GM12873 (cell line): ENCODE results near the gene TP53.

Experiments used
- CTCF ChIP-seq: IDR thresholded peaks from 2 replicates; pipeline ENCODE4 v1.5.1; 2012; ENCODE audit warnings: low read depth, mild to moderate bottlenecking, moderate library complexity, low read length, control low read depth; ENCODE audit not compliant: insufficient read depth; ENCODE audit errors: missing control alignments

The TP53 gene

GRCh38 chr17:7717756-7718350 is 30.6 kb upstream of the TP53 start:
- TF ChIP-seq CTCF = no peak

DNA sequence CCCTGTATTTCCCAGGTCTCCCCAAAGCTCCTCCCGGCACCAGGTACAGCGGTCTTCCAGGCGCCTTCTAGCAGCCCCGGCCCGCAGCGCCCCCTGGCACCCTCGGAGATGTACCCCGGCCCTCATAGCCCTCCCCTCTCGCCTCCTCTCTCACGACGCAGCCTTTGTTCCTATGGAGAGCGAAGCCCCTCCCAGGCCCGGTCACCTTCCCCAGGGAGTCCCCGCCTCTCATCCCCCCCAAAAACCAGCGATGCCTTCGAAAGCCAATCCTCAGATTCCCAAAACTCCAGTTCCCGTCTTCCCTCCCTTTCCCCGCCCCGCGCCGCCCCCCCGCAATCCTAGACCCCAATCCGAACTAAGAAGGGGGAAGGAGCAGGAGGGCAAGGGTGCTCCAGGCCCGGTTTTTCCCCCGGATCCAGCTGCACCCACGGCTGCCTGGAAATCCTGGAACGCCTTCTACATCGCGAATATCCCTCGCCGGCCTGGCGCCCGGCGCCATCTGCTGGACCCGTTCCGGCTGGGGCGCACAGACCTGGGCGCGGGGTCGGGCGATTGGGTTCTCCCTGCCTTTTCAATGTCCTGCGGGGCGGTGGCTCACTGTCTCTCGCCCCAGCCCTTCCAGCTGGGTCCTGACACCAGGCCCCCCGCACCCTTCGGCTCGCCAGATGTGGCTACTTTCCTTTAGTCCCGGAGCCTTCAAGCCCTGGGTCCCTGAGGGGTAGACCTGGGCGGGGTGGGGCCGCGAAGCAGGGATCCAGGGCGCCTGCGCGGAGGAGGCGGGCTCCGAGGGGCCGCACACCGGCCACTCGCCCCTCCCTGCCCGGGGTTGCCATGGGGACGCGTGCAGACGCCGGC is 29.8 kb upstream of the TP53 start, which contains the start of gene DNAH2:
Gene DNAH2 (plus strand): TSS at position 844 of the 855 bp plus-strand sequence. CDS start 1,991 bp downstream, outside the sequence.
- peak; percentile 28 for TF ChIP-seq CTCF

DNA sequence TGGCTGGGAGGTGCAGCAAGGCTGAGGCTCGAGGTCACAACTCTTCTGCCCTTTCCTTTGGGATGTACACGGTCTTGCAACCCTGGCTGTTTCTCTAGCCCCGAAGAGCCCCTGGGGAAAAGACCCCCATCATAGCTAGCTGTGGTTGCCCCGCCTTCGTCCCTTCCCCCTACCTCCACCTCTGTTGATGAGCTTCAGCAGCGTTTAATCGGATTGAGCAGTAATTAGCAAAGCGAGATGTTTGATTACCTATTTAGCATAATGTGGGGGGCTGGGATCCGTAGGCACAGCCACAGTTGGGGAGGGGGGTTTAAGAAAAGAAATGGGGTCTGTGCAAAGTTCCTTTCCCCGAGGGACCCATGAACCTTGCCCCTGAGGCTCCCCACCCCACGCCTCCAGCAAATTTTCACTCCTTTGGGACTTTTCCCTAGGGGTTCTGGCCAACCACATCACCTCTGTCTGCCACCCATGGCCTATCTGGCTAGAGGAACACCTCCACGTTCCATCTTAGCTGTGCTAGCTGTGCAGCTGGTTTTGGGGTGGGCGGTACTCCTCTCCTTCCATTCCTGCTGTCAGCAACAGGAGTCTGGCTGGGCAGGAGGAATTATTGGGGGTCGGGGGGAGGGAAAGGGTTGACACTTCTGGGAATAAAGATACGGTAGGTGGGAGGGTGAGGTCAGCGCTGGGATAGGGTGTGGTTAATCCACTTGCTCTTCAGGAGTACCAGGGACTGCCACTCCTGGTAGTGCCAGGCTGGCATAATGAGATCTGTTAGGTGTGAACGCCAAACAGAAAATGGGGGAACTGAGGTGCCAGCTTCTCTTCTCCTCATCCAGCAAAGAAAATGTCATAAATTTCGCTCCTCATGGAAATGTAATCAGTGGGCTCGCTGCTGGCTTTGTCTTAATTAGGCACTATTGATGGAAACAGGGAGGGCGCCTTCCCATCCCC is 28.9 kb upstream of the TP53 start:
- TF ChIP-seq CTCF = no peak

DNA sequence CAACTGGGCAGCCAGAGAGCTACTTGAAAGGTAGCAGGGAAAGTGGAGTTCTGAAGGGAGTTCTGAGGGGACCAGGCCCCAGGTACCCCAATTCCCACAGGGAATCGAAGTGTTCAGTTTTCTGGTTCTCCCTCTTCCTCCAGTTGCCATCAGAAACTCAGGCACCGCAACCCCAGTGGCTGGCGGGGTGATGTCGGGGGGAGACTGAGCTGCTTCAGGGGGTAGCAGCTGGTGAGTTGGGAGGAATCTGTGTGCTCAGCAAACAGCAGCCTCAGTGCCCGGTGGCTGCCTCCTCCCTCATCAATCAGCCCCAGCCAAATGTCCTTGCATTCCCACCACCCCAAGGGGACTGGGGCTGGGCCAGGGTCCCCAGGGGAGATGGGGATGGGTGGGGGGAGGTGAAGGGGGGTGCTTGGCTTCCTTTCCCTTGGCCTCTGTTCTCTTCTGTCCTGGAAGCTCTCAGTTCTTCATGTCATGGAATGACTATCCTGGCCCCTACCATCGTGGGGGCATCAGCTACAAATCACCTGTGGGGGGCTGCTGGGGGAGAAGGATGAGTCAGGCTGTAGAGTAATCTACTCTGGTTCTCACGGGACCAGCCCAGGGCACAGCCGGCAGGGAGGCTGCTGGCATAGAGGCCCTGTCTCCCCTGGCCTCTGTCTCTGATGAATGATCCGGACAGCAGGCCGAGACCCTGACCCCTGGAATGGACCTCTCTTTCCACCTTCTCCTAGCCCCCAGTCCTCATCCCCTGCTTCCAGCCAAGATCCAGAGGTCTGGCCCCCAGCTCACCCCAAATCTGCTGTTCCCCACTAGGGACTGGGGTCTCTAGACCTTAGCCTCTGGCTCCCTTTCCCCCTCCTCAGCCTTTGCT is 27.7 kb upstream of the TP53 start:
- TF ChIP-seq CTCF = no peak

GRCh38 chr17:7713782-7714181 is 26.5 kb upstream of the TP53 start:
- TF ChIP-seq CTCF = no peak

DNA sequence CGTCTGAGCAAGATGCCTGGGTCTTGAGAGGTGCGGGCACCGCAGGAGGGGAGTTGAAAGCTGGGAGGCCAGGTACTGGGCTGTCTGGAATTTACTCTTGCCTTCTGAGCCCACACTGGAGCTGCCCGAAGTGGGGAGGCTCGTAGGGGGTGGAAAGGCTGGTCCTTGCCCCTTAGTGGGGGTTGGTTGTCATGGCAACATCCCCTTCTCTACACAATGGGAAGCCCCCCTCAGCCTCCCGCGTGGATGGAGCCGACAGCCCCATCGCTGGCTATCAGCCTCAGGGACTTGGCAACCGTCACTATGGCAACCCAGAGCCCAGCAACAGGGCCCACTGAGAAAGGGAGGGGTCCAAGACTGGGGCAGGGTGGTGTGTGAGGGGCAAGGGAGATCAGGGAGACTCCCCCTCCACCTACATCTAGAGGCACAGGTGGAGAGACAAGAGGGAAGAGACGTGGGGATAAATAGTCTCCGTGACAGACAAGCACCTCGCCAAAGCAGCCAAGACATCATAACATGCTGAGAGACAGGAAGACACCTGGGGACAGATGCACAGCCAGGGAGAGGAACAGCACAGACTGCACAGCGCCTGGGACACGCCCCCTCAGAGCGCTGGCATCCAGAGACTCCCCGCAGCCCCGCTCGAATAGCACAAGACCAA is 25.0 kb upstream of the TP53 start:
- TF ChIP-seq CTCF = no peak
